RWPE2 (cell line): ENCODE data around the gene LBHD1.
"Not testable (repeated sequence)": the region's sequence is repeated elsewhere in the genome, so short reads cannot be mapped to it uniquely, and the experiment has no call there.

Source experiments
- ATAC-seq: fragments of 200-7000 bp; cut with Tn5 transposase; 3 replicates; pipeline ENCODE4 v1.9.1; 2021; ENCODE audit warnings: low read depth
- DNase-seq: peaks from one replicate; pipeline ENCODE4 v3.0.0-alpha.2; 2020; ENCODE audit warnings: low spot score
- H3K27ac ChIP-seq: fragments of 450-650 bp; 2 replicates; pipeline ENCODE4 v1.5.1; 2017; ENCODE audit warnings: mild to moderate bottlenecking; ENCODE audit not compliant: poor library complexity, severe bottlenecking
- H3K27me3 ChIP-seq: fragments of 250-450 bp; sonication (Bioruptor Pico); 2 replicates; pipeline ENCODE4 v1.5.1; 2021; ENCODE audit warnings: mild to moderate bottlenecking, moderate library complexity; ENCODE audit not compliant: insufficient read depth, poor library complexity, severe bottlenecking
- H3K36me3 ChIP-seq: fragments of 250-450 bp; sonication (Bioruptor Pico); 2 replicates; pipeline ENCODE4 v1.5.1; 2020; ENCODE audit warnings: low read depth, mild to moderate bottlenecking, moderate library complexity
- H3K4me1 ChIP-seq: fragments of 250-450 bp; sonication (Bioruptor Pico); 2 replicates; pipeline ENCODE4 v1.5.1; 2021; ENCODE audit warnings: mild to moderate bottlenecking, moderate library complexity; ENCODE audit not compliant: insufficient read depth, poor library complexity, severe bottlenecking
- H3K4me3 ChIP-seq: fragments of 250-450 bp; sonication (Bioruptor Pico); 2 replicates; pipeline ENCODE4 v1.5.1; 2021; ENCODE audit warnings: mild to moderate bottlenecking, moderate library complexity; ENCODE audit not compliant: severe bottlenecking
- H3K9me3 ChIP-seq: fragments of 250-450 bp; sonication (Bioruptor Pico); 2 replicates; pipeline ENCODE4 v1.5.1; 2021; ENCODE audit warnings: mild to moderate bottlenecking, moderate library complexity; ENCODE audit not compliant: severe bottlenecking
- TF ChIP-seq, protein P1 (sequence below): fragments of 450-650 bp; IDR thresholded peaks from one replicate; pipeline ENCODE4 v1.5.1; 2017; ENCODE audit warnings: mild to moderate bottlenecking, moderate library complexity; ENCODE audit not compliant: poor library complexity, severe bottlenecking

Gene LBHD1

DNA sequence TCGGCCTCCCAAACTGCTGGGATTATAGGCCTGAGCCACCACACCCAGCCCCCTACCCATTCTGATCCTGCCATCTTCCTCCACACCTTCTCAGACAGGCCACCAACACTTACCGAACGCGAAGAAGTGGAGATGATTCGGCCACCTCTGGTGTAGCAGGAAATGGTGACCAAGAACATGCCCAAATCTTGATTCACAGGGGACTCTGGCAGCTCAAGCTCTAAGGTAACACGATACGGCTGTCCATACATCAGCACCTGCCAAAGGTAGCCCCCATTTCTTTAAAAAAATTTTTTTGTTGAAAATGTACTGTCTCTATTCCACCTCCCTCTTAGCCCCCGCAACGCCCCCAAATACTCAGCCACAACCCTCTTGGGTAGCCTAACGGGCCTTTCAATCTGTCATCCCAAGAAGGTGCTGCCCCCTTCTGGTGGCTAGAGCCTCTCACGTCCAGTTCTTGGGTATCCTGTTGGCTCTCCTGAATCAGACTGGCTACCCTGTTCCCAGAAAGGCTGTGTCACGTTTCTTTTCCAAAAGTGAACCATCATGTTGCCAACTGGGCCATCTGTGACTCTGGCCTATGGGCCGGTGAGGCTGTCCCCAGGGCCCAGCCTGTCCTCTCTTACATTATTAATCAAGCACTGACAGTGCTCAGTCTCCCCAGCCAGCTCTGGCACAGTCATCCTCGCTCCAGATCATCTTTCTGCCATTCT is 22.5 kb upstream of the LBHD1 start:
- H3K4me3 ChIP-seq, result no peak overlapping the region
- H3K4me1 ChIP-seq, result no peaks in the 10 kb centered on the region
- TF ChIP-seq, protein P1, sequence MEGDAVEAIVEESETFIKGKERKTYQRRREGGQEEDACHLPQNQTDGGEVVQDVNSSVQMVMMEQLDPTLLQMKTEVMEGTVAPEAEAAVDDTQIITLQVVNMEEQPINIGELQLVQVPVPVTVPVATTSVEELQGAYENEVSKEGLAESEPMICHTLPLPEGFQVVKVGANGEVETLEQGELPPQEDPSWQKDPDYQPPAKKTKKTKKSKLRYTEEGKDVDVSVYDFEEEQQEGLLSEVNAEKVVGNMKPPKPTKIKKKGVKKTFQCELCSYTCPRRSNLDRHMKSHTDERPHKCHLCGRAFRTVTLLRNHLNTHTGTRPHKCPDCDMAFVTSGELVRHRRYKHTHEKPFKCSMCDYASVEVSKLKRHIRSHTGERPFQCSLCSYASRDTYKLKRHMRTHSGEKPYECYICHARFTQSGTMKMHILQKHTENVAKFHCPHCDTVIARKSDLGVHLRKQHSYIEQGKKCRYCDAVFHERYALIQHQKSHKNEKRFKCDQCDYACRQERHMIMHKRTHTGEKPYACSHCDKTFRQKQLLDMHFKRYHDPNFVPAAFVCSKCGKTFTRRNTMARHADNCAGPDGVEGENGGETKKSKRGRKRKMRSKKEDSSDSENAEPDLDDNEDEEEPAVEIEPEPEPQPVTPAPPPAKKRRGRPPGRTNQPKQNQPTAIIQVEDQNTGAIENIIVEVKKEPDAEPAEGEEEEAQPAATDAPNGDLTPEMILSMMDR, result peak; percentile 74
- DNase-seq (no peak), ATAC-seq (peak; percentile 67)
- H3K9me3 ChIP-seq, result no peaks in the 10 kb centered on the region
- peaks cover 21% of the 10 kb centered on the region for H3K36me3 ChIP-seq
- H3K27ac ChIP-seq, result no peak overlapping the region
- H3K27me3 ChIP-seq, result no peaks in the 10 kb centered on the region

DNA sequence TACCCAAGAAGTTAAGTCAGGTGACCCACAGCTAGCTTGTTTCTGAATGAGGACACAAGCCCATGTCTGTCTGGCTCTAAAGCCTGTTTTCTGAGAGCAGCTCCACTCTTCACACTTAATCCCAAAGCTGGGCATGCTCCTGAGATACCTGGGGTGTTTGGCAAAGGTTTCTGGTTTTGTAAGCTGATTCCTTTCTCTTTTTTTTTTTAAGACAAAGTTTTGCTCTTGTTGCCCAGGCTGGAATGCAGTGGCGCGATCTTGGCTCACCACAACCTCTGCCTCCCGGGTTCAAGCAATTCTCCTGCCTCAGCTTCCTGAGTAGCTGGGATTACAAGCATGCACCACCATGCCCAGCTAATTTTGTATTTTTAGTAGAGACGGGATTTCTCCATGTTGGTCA is 21.6 kb upstream of the LBHD1 start:
- not testable (repeated sequence) for H3K9me3 ChIP-seq, ATAC-seq, H3K4me1 ChIP-seq, H3K27me3 ChIP-seq, H3K4me3 ChIP-seq, H3K27ac ChIP-seq, DNase-seq
- peaks cover 21% of the 10 kb centered on the region for H3K36me3 ChIP-seq

DNA sequence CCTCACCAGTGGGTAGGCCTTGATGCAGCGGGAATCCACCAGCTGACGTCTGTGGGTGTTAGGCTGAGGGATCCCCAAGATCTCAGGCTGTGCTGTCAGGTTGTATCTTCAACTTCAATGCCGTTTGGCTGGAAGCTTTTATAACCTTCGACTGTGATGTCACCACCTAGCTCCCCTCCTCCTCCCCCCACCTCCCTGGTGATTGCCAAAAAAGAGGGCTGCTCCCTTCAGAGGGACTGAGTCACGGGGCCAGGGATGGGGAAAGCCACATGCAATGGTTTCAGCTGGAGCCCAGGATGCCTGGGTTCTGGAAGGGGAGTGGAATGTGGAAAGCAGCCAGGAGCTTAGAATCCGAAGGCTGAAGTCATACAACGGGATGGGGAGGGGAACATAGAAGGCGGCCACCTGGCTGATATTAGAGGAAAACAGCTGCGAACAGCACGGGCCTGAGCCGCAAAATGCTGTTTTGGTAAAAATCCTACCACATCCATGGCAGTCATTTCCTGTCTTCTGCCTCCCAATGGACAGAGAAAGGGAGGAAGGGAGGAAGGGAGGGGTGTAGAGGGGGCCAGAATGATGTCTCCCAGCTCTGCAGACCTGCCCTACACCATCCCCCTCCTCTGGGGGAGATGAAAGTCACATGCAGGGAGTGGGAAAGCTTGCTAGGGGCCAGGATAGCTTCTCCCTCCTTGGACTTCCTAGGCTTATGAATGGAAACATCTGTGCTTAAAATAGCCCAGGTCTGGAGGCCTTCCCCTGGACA is 17.5 kb upstream of the LBHD1 start, which contains the start of gene LRRN4CL:
LRRN4CL (minus strand) TSS at position 110 of the 763 bp plus-strand sequence. CDS start 1,022 bp downstream, outside the sequence.
- Histone ChIP-seq H3K36me3 (peaks cover 21% of the 10 kb centered on the region), H3K9me3 (no peaks in the 10 kb centered on the region), H3K4me1 (no peaks in the 10 kb centered on the region), H3K27ac (no peak within 1 kb of the TSS), H3K4me3 (no peak within 1 kb of the TSS), H3K27me3 (no peaks in the 10 kb centered on the region)
- ATAC-seq, result peak; percentile 59
- DNase-seq, result no peak
- TF ChIP-seq, protein P1, result no peak

DNA sequence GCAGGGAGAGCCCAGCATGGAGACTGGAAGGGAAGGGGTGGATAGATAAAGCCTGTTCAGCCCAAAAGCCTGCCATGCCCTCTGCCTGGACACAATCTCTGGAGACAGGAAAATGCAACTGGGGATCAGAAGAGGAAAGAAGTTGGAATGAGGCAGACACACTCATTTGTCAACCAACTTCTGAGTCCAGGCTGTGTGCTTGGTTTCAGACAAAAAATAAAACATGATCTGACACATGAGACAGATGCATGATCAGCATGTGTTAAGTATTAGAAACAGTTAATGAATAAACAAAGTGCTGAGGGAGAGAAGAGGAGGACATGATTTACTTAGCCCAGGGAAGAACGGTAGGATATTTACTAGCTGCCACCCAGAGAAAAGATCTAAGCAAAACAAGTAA is 16.4 kb upstream of the LBHD1 start:
- no peaks in the 10 kb centered on the region for H3K9me3 ChIP-seq
- TF ChIP-seq, protein P1, result no peak
- H3K27ac ChIP-seq, result no peak overlapping the region
- DNase-seq, result no peak
- H3K36me3 ChIP-seq, result peaks cover 21% of the 10 kb centered on the region
- no peaks in the 10 kb centered on the region for H3K4me1 ChIP-seq
- ATAC-seq, result no peak
- no peaks in the 10 kb centered on the region for H3K27me3 ChIP-seq
- no peak overlapping the region for H3K4me3 ChIP-seq

DNA sequence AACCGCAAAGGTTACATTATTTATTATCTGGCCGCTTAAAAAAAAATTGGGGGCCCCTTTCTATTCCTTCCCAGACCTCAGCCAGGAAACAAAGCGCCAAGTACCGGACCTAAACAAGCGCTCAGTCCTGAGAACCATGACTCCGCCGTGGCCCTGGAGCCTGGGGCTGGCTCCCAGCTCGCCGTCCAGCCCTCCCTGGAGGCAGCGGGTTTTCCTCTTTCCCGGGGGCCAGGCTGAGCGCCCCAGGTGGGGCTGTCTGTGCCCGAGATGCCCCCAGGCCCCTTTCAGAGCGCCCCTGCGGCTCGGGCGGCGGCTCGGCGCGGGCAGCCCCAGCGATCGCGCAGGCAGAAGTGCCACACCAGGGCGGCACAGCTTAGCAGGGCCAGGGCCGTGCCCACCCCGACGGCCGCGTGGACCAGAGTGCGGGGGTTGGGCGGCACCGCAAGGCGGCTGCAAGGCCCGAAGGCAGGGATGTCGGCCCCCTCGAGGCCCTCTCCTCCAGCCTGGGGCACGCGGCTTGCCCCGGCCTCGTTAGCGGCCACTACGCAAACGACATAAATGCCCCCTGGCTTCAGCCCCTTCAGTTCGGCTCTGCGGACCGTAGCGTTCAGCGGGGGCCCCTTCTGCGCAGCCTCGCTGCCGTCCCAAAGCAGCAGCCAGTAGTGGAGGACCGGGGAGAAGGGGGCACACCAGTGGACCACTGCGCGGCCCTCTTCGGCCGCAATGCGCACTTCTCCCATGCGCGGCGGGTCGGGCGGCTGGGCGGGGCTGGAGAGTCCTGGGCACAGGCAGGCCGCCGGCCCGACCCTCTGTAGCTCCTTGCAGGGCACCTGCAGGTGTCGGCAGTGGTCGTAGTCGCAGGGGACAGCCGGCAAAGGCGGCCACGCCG is 15.7 kb upstream of the LBHD1 start:
- no peaks in the 10 kb centered on the region for H3K27me3 ChIP-seq
- no peak overlapping the region for H3K4me3 ChIP-seq
- H3K36me3 ChIP-seq, result peaks cover 16% of the 10 kb centered on the region
- no peaks in the 10 kb centered on the region for H3K4me1 ChIP-seq
- ATAC-seq (no peak), DNase-seq (no peak)
- TF ChIP-seq, protein P1, result no peak
- H3K27ac ChIP-seq, result no peak overlapping the region
- H3K9me3 ChIP-seq, result no peaks in the 10 kb centered on the region
